GDM1 (cell line): ENCODE data around the gene TRPC6.

Experiments used
- DNase-seq: peaks from one replicate; lab custom pipeline; 2025; lab: John Stamatoyannopoulos, UW

Gene TRPC6

DNA sequence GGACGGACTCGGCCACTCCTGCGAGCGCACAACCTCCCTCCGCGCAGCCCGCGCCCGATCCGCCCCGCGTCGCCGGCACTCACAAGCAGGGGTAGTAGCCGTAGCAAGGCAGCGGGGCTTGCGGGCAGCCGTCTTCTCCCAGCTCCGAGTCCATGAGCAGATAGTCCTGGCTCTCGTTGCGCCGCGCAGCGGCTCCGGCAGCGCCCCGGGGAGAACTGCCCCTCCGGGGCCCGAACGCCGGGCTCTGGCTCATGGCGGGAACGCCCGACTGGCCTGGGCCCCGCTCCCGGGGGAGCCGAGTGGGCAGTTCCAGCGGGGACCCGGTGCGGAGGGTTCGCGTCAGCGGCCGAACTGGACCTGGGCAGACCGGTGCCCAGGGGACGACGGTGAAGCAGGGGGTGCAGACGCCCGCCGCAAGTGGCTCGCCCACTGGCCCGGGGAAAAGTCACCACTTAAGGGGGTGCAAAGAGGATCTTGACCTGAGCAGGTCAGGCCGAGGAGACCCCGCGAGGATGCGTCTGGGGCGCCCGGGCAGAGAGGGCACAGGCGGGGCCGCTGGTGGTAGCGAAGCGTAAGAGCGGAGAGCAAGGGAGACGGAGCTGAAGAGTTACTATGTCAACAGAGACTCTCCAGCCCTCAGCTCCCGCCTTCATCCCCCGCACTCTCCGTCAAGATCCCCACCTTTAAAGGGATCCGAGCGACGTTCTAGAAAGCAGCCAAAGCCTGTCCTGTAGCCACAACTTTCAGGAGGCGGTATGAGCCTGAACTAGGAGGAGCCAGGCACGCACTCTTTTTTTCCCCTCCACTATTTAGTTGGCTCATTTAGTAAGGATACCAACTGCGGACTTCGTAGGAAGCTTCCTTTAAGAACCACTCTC is at the start of gene TRPC6:
Gene TRPC6 (minus strand): TSS at position 757 of the 878 bp plus-strand sequence. CDS start 504 bp downstream, at position 253.
- no peak for DNase-seq

DNA sequence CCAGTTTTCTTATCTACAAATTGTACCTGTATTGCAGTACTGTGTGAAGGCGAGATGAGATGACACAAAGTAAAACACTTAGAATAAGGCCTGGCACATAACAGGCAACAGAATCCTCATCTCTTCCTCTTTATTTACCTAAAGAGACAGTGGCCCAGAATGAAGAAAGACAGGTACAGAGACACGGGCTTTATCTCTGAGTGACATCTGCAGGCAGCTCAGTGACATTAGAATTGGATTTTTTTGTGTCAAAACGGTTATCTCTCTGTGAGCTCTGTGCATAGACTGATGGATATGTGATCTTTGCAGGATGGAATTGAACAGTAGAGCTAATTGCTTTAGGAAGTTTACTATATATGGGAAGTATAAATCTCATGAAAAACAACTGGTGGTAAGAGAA is 36.2 kb upstream of the TRPC6 start:
- DNase-seq, result no peak

DNA sequence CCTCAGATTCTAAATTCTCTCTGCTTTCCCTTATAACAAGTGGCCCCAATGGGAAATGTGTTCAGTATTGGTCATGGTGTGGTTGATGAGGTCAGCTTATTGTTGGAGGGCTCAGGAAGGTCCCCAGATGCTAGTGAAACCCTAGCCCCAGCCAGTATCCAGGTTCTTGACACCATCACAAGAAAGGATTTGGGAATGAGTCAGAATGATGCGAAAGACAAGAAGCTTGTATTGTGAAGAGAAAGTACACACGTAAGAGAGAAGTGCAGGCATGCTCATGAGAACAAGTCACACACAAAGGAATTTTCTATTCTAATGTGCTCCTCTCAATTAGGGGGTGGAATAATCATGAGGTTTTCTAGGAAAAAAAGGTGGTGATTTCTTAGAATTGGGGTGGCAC is 34.9 kb upstream of the TRPC6 start:
- DNase-seq, result no peak

DNA sequence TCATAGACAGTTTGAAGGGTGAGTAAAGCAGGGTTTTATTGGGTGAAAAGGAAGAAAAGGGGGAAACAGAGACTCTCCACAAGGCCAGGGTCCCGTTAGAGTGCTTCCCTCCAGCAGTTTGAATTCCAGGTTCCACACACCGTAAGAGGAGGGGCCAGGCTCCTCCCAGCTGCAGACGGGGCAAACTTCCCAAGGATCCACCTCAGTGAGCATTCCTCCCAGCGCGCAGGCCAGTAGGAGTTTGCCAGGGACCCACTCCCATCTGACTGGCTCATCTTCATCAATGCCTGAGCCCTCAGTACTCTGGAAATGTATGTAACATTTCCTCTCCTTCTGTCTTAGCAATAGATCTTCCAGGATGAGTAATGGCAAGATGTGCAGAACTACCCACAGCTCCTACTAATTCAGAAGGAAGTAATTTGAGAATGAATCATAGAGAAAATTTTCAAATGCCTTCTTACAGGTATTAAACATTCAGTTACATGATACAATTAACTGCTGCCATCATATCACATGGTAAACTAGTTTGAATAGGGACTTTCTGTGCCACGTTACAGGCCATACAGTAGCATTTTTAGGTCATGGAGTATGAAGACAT is 34.0 kb upstream of the TRPC6 start:
- DNase-seq, result no peak

DNA sequence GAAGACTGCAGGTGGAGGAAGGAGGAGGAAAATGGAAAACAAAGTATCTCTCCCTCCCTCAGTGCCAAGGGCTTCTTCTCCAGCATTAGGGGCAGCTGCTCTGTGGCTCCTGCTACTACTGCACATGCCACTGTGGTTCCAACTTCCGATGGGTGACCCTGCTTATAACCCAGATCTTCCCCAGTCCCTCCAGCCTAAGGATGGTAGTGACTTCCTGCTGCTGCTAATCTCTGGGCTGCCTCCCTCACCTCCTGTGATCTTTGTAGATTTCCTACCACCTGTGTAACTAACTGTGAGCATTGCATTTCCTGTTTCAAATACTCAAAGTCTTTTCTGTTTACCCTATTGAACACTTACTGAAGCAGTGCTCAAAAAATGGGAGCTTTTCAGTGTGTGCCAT is 28.7 kb upstream of the TRPC6 start:
- no peak for DNase-seq

DNA sequence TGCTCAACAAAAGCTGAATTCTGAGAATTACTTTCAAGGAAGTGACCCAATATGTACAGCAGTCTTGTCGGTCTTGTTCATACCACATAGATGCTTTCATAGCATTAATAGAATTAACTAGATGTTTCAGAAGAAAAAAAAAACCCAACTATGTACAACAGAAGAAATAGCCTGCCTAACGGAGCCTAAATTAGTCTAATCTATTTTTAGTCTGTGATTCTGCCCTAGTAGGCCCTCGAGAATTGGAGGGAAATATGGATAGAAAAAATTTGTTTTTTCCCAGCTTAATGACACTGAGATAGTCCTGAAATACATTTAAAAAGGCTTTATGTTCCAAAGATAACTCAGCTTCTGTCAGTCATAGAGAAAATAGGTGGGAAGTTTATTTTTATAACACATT is 17.1 kb upstream of the TRPC6 start:
- no peak for DNase-seq

DNA sequence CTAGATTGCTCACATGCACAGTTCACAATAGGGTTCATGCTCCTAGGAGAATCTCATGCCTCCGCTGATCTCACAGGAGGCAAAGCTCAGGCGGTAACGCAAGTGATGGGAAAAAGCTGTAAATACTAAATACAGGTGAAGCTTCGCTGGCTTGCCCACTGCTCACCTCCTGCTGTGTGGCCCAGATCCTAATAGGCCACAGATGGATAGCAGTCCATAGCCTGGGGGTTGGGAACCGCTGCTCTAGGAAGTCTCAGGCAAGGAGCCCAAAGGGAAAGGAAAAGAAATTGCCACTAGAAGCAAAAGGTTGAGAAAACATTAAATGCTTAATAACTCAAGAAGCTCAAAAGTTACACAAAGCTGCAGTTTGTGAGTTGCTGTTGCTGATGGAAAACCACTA is 3.2 kb upstream of the TRPC6 start:
- DNase-seq, result no peak

DNA sequence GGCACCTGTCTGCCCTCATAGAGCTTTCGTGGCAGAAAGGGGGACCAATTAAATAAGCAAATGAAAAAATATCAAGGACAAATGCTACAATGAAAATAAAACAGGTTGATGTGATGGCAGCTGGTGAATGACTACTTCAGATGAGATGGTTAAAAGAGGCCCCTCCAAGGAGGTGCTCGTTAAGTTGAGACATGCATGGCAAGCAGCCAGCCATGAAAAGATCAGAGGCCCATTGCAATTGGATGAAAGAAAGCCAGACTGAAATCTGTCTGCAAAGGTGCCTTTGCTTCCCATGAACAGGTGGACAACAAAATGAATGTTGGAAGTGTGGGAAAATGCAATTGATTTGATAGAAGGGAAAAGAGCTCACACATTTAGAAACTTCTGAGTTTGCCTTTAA is 848 bp upstream of the TRPC6 start:
- no peak for DNase-seq

DNA sequence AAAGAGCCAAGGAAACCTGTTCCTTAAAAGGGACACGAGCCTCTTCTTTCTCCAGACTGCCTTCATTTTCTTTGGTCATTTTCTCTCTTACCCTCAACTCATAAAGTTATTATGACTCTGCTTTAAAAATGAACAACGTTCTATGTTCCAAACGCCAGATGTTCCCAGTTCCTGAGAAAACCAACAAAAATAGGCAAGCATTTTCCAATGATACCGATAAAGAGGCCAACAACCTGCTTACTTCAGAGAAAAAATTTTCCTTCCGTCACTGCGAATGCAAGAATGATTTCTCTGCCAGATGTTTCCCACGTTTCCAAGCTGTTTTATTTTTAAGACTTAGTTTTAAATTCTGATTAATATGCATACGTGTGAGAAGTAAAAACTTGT is 315 bp upstream of the TRPC6 start:
- no peak for DNase-seq

DNA sequence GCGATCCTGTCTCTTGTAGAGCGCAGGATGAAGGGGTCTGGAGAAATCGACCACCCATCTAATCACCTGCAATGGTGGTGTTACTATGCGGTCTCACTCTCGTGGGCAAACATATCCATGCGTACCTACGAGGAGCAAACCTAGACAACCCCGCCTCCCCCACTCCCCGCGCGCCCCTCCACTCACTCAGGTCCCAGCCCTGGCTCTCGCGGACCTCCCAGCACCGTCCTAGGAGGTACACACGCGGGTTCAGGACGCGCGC is 887 bp downstream of the TRPC6 start:
- DNase-seq, result no peak

DNA sequence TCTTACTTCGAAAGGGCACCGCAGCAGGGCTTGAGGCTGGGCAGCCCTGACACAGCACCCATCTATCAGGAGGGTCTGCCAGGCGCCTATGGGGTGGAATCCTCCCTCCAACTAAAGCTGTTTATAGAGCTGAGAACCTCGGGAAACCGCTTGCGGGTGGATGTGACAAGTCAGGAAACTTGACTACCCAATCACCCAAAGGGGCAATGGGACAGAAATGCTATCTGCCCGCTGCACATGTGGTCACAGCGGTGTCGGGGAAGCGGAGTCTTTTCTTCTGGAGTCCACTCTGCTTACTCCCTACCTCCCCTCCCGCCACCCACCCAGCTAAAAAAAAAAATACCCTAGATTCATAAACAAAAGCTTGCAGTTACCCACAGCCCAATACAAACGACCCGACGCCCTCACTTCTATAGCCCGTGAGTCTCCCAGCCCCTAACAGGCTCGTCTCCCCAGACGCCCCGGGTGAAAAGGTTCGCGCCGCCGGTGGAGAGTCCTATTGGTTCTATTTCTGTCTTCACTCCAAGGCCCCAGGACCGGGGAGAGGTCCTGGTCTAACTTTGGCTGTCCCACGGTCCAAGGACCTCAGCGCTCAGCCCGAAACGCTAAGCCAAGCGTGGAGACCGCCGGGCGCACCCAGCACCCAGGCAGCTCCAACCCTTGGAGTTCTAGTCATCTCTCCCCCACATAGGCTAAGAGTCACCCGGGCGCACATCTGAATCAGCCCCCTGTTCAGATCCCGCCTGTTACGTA is 1.4 kb downstream of the TRPC6 start:
- DNase-seq, result no peak

DNA sequence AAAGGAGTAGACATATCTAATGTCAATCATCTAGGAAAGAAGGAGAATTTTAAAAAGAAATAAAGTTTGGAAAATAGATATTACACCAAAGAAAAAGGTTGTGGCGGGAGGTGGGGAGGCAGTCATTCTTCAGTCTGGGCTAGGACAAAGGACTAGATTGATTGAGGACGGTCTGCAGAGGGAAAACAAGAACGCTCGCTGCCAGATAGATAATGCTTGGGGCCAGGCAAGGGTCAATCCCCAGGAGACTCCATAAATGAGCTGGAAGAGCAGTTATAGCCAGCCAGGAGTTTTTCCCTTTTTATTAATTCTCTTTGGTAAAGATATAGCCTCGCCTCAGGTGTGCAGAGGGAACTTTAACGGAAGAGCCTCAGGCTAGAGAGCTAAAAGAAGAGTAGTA is 6.3 kb downstream of the TRPC6 start:
- no peak for DNase-seq

DNA sequence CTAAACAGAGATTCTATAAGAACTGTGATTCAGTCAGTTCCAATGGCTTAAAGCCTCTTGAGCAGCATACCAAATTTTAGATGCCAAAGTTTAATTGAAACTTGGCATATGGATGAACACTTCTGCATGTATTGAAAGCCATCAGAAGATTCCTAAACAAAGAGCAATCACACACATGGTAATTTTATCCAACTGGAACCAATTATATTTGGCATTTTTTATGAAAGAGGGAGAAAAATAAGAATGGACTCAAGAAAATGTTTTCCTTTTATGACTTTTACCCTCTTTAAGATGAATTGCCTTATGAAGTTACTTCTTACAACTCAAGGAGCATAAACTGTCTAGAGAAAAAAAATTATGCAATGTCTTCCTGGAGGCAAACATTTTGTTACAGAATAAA is 7.4 kb downstream of the TRPC6 start:
- no peak for DNase-seq

DNA sequence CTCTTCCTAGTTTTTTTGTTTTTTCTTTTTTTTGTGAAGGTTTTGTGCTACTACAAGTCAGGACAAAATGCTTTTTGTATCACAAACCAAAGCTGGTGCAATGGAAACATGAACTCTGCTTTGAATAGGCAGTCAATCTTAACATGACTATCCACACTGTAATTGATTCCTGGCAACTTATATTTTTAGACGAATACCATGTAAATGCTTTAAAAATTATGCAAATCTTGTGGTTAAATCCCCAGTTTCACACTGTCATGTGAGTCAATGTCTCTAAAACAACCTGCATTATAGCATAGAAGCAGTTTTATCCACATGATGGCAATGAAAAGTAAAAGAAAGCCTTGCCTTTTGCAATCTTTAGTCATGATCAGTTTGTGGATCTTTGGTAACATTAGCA is 8.9 kb downstream of the TRPC6 start:
- no peak for DNase-seq

DNA sequence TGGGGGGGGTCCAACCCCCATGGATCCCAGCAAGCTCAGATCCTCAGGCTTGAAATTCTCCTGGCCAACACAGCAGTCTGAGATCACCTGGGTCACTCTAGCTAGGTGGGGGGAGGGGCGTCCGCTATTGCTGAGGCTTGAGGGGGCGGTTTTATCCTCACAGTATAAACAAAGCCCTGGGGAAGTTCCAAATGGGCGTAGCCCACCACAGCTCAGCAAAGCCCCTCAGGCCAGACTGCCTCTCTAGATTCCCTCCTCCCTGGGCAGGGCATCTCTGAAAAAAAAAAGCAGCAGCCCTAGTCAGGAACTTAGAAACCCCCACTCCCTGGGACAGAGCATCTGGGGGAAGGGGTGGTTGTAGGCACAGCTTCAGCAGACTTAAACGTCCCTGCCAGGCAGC is 16.7 kb downstream of the TRPC6 start:
- no peak for DNase-seq

DNA sequence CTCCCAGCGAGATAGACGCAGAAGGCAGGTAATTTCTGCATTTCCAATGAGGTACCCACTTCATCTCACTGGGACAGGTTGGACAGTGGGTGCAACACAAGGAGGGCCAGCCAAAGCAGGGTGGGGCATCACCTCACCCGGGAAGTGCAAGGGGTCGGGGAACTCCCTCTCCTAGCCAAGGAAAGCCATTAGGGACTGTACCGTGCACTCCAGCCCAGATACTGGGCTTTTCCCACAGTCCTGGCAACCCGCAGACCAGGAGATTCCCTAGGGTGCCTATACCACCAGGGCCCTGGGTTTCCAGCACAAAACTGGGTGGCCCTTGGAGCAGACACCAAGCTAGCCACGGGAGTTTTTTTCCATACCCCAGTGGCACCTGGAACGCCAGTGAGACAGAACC is 17.2 kb downstream of the TRPC6 start:
- no peak for DNase-seq

DNA sequence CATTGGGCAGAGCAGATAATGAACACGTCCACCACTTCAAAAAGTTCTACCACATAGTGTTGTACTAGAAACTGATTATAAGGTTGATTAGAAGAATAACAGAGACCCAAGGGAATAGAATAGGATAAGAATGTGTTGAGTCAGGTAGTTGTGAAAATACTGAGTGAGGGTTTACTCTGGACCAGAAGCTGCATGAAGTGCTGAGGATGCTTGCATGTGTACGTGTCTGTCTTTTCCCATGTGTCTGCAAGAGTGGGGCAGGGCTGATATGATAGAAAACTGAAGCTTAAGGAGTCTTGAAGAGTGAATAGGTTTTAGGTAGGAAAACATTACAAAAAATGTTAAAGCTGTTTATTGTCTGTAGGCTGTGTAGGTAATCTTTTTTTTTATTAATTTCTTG is 20.6 kb downstream of the TRPC6 start:
- no peak for DNase-seq

DNA sequence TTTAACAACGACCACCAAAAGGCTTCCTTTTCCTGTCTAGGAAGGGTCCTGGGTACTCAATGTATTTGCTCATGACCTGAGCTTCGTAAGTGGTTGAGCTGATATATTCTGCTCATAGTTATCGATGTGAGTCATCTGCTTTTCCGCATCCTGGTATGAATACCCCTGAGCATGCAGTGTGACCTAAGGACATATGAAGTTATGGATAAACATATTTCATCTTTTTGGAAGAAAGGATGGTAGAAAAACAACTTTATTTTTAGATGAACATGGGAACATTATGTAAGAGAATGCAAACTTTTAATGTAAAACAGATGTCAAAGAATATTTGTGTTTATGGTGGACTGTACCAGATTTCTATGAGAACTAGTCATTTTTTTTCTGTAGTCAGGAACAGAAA is 28.4 kb downstream of the TRPC6 start:
- no peak for DNase-seq

DNA sequence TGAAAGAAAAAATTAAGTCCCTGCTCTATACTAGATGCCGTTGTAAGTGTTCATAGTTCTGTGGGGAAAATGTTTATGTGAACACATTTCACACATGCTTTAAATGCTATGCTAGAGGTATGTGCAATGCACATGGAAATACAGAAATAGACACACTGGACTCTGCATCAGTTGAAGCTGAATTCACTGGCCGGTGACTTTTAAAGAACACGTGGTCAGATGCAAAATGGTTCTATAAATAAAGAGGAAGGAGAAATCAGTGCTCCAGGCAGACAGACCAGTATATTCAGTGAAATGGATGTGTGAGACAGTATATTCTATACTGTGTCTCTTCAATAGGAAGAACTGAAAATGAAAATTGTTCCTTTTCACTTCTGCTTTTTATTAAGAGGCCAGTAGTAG is 29.9 kb downstream of the TRPC6 start:
- no peak for DNase-seq

DNA sequence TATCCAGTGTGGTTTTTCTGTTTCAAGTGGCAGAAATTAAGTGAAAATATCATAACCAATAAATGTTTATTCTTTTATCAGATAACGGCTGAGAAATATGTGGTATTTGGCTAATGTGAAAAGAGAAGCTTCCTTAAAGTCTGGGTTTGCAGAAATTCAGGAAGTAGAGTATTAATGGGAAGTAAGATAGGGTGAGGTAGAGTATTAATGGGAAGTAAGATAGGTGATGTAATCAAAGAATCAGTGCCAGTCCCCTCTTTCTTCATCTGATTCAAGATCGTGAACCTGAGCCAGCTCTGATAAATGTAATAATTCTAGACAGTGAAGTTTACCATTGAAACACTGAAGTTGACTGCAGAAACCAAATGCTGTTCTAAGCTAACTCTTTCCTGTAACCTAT is 30.9 kb downstream of the TRPC6 start:
- no peak for DNase-seq

DNA sequence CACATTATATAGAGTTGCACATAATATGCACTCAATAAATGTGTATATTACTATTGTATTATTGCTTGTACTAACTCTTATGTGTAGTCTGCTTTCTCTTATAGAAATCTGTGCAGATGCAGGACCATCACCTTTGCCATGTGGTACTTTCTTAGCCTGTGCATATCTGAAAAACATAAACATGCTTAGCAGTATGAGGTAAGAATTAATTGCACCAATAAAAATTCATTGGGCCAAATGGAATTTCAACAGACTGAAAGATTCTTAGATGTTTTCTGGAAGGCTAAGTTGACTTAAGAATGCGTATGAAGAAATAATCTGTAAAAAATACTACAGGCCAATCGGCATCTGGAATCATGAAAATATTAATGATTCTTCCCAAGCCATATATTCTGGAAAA is 55.3 kb downstream of the TRPC6 start:
- no peak for DNase-seq

DNA sequence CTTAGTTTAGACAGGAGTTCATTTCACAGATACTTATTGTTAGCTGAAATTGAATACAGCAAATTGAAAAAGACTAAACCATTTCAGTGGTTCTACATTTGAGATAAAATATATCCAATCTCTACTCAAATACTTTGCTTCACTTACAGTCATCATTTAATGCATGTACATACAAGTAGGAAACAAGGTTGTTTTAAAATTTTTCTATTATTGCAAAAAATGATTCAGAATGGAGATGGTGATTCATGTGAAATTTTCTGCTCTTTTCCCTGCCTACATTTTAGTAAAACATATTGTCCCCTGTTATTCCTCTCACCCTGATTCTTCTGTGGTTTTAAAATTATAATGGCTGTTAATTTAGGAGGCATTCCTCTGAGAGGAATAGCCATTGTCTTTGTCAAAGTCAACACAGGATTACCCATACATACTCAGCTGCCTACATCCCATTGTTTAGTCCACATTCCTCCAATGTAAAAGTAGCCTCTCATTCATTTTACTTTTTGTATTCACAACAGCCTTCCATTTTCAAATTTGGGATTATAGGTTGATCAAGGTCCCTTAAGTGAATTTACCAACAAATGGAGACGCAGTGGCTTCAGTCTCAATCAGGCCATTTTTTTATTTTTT is 60.1 kb downstream of the TRPC6 start:
- DNase-seq, result no peak

DNA sequence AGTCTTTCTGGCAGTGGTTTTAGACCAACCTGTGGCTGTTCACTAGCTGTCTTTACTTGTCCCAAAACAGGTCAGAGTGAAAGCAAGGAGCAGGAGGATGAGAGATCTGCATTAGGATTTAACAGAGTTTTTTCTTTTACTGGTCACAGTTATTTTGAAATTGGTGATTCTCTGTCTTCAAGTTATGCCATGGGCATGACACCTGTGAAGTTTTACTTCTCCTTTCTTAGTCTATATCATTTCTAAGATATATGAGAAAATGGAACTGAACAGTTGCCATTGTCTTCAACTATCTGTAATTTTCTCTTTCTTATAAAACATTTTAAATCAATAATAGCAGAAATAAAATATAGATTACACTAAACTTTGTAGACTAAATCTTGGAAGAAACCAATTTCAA is 60.6 kb downstream of the TRPC6 start:
- no peak for DNase-seq
